ENCODE results near the gene TMEM100.

GRCh38 chr17:55742272-55743102 is 19.8 kb upstream of the TMEM100 start:
- TF ChIP-seq TAF1 (IDR thresholded peaks at IDR 0.05; ENCODE audit: low read depth, low read length) = no peak
- no peak for TF ChIP-seq POLR2A (IDR thresholded peaks at IDR 0.05; ENCODE audit: low read depth, low read length)
- no peak for TF ChIP-seq POLR2AphosphoS5 (IDR thresholded peaks at IDR 0.05; ENCODE audit: low read depth, low read length)
- no peak for TF ChIP-seq PAX5 (IDR thresholded peaks at IDR 0.05; ENCODE audit: insufficient read depth, low read length, severe bottlenecking)
- no peak for TF ChIP-seq POU2F2 (IDR thresholded peaks at IDR 0.05; ENCODE audit: low read depth, low read length)
